HepG2 (cell line): ENCODE results near the gene MIDN. TPM values are rescaled to one million over a fixed set of nuclear protein-coding genes. Genes with fewer than 3 reads are reported as not detected.

Experiments used
- CBFB ChIP-seq: sonication (generic); formaldehyde crosslinking; IDR thresholded peaks from 2 replicates; pipeline ENCODE4 v1.4.0; 2020; ENCODE audit warnings: missing genetic modification reagents
- CREB1 ChIP-seq, 2 experiments: fragments of 450-650 bp in 1 of 2; IDR thresholded peaks; 2 replicates each; pipeline ENCODE4 v1.6.1; 2016 to 2017; ENCODE audit warnings: control low read depth in 1 of 2, mild to moderate bottlenecking in 1 of 2, missing compliant biosample characterization in 1 of 2, missing genetic modification characterization in 1 of 2
- DR1 ChIP-seq: sonication (generic); formaldehyde crosslinking; IDR thresholded peaks from 2 replicates; pipeline ENCODE4 v1.8.0; 2021; ENCODE audit warnings: mild to moderate bottlenecking, missing genetic modification reagents, inconsistent platforms
- HINFP ChIP-seq: sonication (generic); formaldehyde crosslinking; IDR thresholded peaks from 2 replicates; pipeline ENCODE4 v1.4.0; 2020; ENCODE audit warnings: low read depth, mild to moderate bottlenecking, missing genetic modification reagents
- KAT7 ChIP-seq: IDR thresholded peaks from 2 replicates; pipeline ENCODE4 v1.6.1; 2018; ENCODE audit warnings: borderline replicate concordance, missing compliant biosample characterization
- KLF11 ChIP-seq: IDR thresholded peaks from 2 replicates; pipeline ENCODE4 v1.6.1; 2016; ENCODE audit warnings: missing compliant biosample characterization
- MED1 ChIP-seq: sonication (generic); formaldehyde crosslinking; IDR thresholded peaks from 2 replicates; pipeline ENCODE4 v1.4.0; 2020; ENCODE audit warnings: missing genetic modification reagents
- NFAT5 ChIP-seq: sonication (generic); formaldehyde crosslinking; IDR thresholded peaks from 2 replicates; pipeline ENCODE4 v1.4.0; 2020; ENCODE audit warnings: missing genetic modification reagents
- ONECUT2 ChIP-seq: sonication (generic); formaldehyde crosslinking; IDR thresholded peaks from 2 replicates; pipeline ENCODE4 v1.4.0; 2020; ENCODE audit warnings: missing genetic modification reagents
- REPIN1 ChIP-seq: sonication (generic); formaldehyde crosslinking; IDR thresholded peaks from 2 replicates; pipeline ENCODE4 v1.8.0; 2022; ENCODE audit warnings: missing genetic modification reagents, low read depth, mild to moderate bottlenecking, borderline replicate concordance
- SP1 ChIP-seq, 2 experiments: fragments of 450-650 bp in 1 of 2; sonication (generic) in 1 of 2; formaldehyde crosslinking in 1 of 2; IDR thresholded peaks; 2 replicates each; pipeline versions ENCODE4 v1.4.0 to v1.6.1; 2016 to 2020; ENCODE audit warnings: missing genetic modification reagents in 1 of 2
- STAG1 ChIP-seq: sonication (generic); formaldehyde crosslinking; IDR thresholded peaks from 2 replicates; pipeline ENCODE4 v1.4.0; 2020; ENCODE audit warnings: missing genetic modification reagents
- XRCC5 ChIP-seq: fragments of 200-400 bp; formaldehyde crosslinking; optimal IDR thresholded peaks from 2 replicates; pipeline ENCODE3; 2017; ENCODE audit warnings: mild to moderate bottlenecking, low read length
- ZHX2 ChIP-seq, 2 experiments: sonication (generic) in 1 of 2; formaldehyde crosslinking in 1 of 2; IDR thresholded peaks; 2 replicates each; pipeline versions ENCODE4 v1.6.1 to v1.9.0; 2014 to 2022; ENCODE audit warnings: antibody characterized with exemption in 1 of 2, borderline replicate concordance in 1 of 2, inconsistent platforms in 1 of 2, low read depth in 1 of 2, missing genetic modification reagents in 1 of 2
- ZNF24 ChIP-seq: fragments of 450-650 bp; IDR thresholded peaks from 2 replicates; pipeline ENCODE4 v1.6.1; 2017; ENCODE audit warnings: antibody characterized with exemption, mild to moderate bottlenecking
- polyA plus RNA-seq, 8 experiments: library from polyadenylated mRNA; depleted of rRNA in 3 of 8; stranded (reverse) in 7 of 8; unstranded in 1 of 8; fragments of >200 nt; fragmentation: Illumina TruSeq in 4 of 8; extraction: Trizol in 4 of 8; gene quantifications; 2 replicates each; pipeline versions ENCODE4 v1.2.1 to v1.2.3, GENCODE V29; 2011 to 2016; ENCODE audit warnings: low read depth in 4 of 8, missing spikeins in 1 of 8, mixed read lengths in 1 of 8; ENCODE audit not compliant: insufficient read depth in 1 of 8
- total RNA-seq, 5 experiments: library from RNA; depleted of rRNA; stranded (reverse); fragments of >200 nt; fragmentation: Illumina TruSeq; extraction: Trizol; gene quantifications; 2 replicates each; pipeline ENCODE4 v1.2.3, GENCODE V29; 2016; ENCODE audit warnings: low read depth in 1 of 5

MIDN gene
- total and polyA plus RNA-seq, 2 of the 13 experiments (the other 11 are each of a cell fraction or from before 2014, with no cell fraction given) = 8.4 to 18.0 TPM

- TF ChIP-seq CREB1 (IDR thresholded peaks at IDR 0.05) = no peak
- no peak for TF ChIP-seq CREB1 (CRISPR knock-in tag; IDR thresholded peaks at IDR 0.05)
- TF ChIP-seq ONECUT2 (CRISPR knock-in tag) = no peak
- no peak for TF ChIP-seq ZNF24
- TF ChIP-seq REPIN1 = 0 out of 2 replicates have a peak, but pooled peaks have one; percentile 49
- TF ChIP-seq HINFP (CRISPR knock-in tag) = peak; percentile 69; the same call in 1 of the 2 replicates
- TF ChIP-seq MED1 (CRISPR knock-in tag) = peak; percentile 90
- TF ChIP-seq SP1 (IDR thresholded peaks at IDR 0.05) = no peak
- TF ChIP-seq SP1 (CRISPR knock-in tag; IDR thresholded peaks at IDR 0.05) = peak; percentile 49; the same call in 1 of the 2 replicates
- no peak; the same call in 1 of the 2 replicates for TF ChIP-seq NFAT5 (CRISPR knock-in tag)
- TF ChIP-seq DR1 (CRISPR knock-in tag) = no peak
- TF ChIP-seq XRCC5 = peak; percentile 26
- TF ChIP-seq CBFB (CRISPR knock-in tag) = peak; percentile 48; the same call in 1 of the 2 replicates
- no peak for TF ChIP-seq ZHX2 (IDR thresholded peaks at IDR 0.05; ENCODE audit: low read depth)
- no peak for TF ChIP-seq ZHX2 (CRISPR knock-in tag; IDR thresholded peaks at IDR 0.05; ENCODE audit: borderline replicate concordance)
- TF ChIP-seq STAG1 (CRISPR knock-in tag) = no peak
- TF ChIP-seq KLF11 (CRISPR knock-in tag) = no peak
- TF ChIP-seq KAT7 (CRISPR knock-in tag) = peak; percentile 59; the same call in 1 of the 2 replicates
These were observed 11.0 kb downstream of the MIDN start (continued) for GRCh38 chr19:1259206-1259875.
